ENCODE measurements around the gene CEP41. TPM values are rescaled to one million over a fixed set of nuclear protein-coding genes. Genes with fewer than 3 reads are reported as not detected.

Gene CEP41
- total and polyA plus RNA-seq, 2 experiments from 2014 or later: 17.4 to 25.0 TPM

GRCh38 chr7:130393101-130393561 lies 47.7 kb downstream of the CEP41 start (continued):
- TF ChIP-seq ZNF462 (CRISPR knock-in tag; IDR thresholded peaks at IDR 0.05) (no peak), JUNB (IDR thresholded peaks at IDR 0.05; ENCODE audit: unreplicated experiment) (no peak), STAT1 (IDR thresholded peaks at IDR 0.05; ENCODE audit: unreplicated experiment) (no peak), ZNF331 (CRISPR knock-in tag; IDR thresholded peaks at IDR 0.05; ENCODE audit: low read depth) (no peak), POLR2AphosphoS5 (IDR thresholded peaks at IDR 0.05; ENCODE audit: low read depth) (no peak), ETS1 (IDR thresholded peaks at IDR 0.05) (no peak), ZNF114 (CRISPR knock-in tag; IDR thresholded peaks at IDR 0.05) (no peak)
- TF ChIP-seq, protein P1, sequence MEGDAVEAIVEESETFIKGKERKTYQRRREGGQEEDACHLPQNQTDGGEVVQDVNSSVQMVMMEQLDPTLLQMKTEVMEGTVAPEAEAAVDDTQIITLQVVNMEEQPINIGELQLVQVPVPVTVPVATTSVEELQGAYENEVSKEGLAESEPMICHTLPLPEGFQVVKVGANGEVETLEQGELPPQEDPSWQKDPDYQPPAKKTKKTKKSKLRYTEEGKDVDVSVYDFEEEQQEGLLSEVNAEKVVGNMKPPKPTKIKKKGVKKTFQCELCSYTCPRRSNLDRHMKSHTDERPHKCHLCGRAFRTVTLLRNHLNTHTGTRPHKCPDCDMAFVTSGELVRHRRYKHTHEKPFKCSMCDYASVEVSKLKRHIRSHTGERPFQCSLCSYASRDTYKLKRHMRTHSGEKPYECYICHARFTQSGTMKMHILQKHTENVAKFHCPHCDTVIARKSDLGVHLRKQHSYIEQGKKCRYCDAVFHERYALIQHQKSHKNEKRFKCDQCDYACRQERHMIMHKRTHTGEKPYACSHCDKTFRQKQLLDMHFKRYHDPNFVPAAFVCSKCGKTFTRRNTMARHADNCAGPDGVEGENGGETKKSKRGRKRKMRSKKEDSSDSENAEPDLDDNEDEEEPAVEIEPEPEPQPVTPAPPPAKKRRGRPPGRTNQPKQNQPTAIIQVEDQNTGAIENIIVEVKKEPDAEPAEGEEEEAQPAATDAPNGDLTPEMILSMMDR (conservative IDR thresholded peaks at IDR 0.05; ENCODE audit: low read depth in 2 of 2): no peak

Data from GM23338 (cell line).